Common myeloid progenitor, CD34-positive (primary cell): ENCODE data around the gene RYK.

Experiments used
- CTCF ChIA-PET: fragments of 350-600 bp; sonication (Branson Sonifier 250); formaldehyde crosslinking; loops from one replicate; lab custom pipeline; 2021; ENCODE audit warnings: antibody characterized with exemption; lab: Charles Lee
- POLR2A ChIA-PET: fragments of 350-600 bp; sonication (Branson Sonifier 250); formaldehyde crosslinking; loops from one replicate; lab custom pipeline; 2021; ENCODE audit warnings: antibody characterized with exemption; lab: Charles Lee
- DNase-seq, 3 donors: peaks; one replicate each; pipeline versions ENCODE4 v3.0.0 to v3.0.0-alpha.2; 2013
- H3K27ac ChIP-seq, 2 experiments: 1 replicate in 1 of 2; 2 replicates in 1 of 2; pipeline ENCODE4 v1.7.0; 2013; ENCODE audit warnings: inconsistent platforms in 2 of 2, low read length in 2 of 2, mild to moderate bottlenecking in 2 of 2, low read depth in 1 of 2, moderate library complexity in 1 of 2; ENCODE audit not compliant: severe bottlenecking in 2 of 2, insufficient read depth in 1 of 2, poor library complexity in 1 of 2
- H3K27me3 ChIP-seq, 5 experiments: replicated peaks in 2 of 5; 1 replicate in 3 of 5; 2 replicates in 2 of 5; pipeline versions ENCODE4 v1.6.1 to v1.7.0; 2013; ENCODE audit warnings: low read length in 4 of 5, mild to moderate bottlenecking in 2 of 5, moderate library complexity in 2 of 5, inconsistent platforms in 1 of 5; ENCODE audit not compliant: insufficient read depth in 5 of 5, control insufficient read depth in 4 of 5
- H3K36me3 ChIP-seq, 4 experiments: 1 replicate in 2 of 4; 2 replicates in 2 of 4; pipeline versions ENCODE4 v1.6.1 to v1.7.0; 2013; ENCODE audit warnings: low read length in 3 of 4, control low read depth in 1 of 4, mild to moderate bottlenecking in 1 of 4; ENCODE audit not compliant: control insufficient read depth in 4 of 4, insufficient read depth in 4 of 4
- H3K4me1 ChIP-seq, 4 experiments: 1 replicate in 3 of 4; 2 replicates in 1 of 4; pipeline versions ENCODE4 v1.6.1 to v1.7.1; 2013; ENCODE audit warnings: low read length in 3 of 4, mild to moderate bottlenecking in 3 of 4, control low read depth in 1 of 4, inconsistent platforms in 1 of 4, moderate library complexity in 1 of 4; ENCODE audit not compliant: control insufficient read depth in 4 of 4, insufficient read depth in 4 of 4; ENCODE audit errors: control extremely low read depth in 1 of 4
- H3K4me3 ChIP-seq, 7 experiments: 1 replicate in 4 of 7; 2 replicates in 3 of 7; pipeline versions ENCODE4 v1.5.1 to v1.7.0; 2013; ENCODE audit warnings: mild to moderate bottlenecking in 7 of 7, low read length in 6 of 7, moderate library complexity in 6 of 7, inconsistent platforms in 2 of 7, low read depth in 2 of 7, control low read depth in 1 of 7; ENCODE audit not compliant: insufficient read depth in 4 of 7, control insufficient read depth in 1 of 7; ENCODE audit errors: extremely low read depth in 1 of 7
- H3K9me3 ChIP-seq, 5 experiments: 1 replicate in 4 of 5; 2 replicates in 1 of 5; pipeline versions ENCODE4 v1.6.1 to v1.7.1; 2013; ENCODE audit warnings: low read length in 4 of 5, mild to moderate bottlenecking in 2 of 5, inconsistent platforms in 1 of 5, low read depth in 1 of 5, moderate library complexity in 1 of 5; ENCODE audit not compliant: control insufficient read depth in 4 of 5, insufficient read depth in 2 of 5; ENCODE audit errors: control extremely low read depth in 1 of 5
- WGBS: methylation state at CpG from one replicate; pipeline ENCODE4 v1.1.5; 2013; ENCODE audit not compliant: insufficient coverage; 5-methylcytosine and 5-hydroxymethylcytosine counted together

Gene RYK

GRCh38 chr3:134134240-134134639, 116.4 kb downstream of the RYK start:
- no peaks in the 10 kb centered on the region for H3K36me3 ChIP-seq
- no peak overlapping the region for H3K4me3 ChIP-seq
- H3K27me3 ChIP-seq = no peaks in the 10 kb centered on the region
- H3K9me3 ChIP-seq = peaks cover 0 to 9% (median under 1%) of the 10 kb centered on the region in 5 experiments
- ChIA-PET CTCF (interaction anchor here (1.3 kb wide), 1 partner anchor 9 kb away, joined by 4 read pairs; no protein-coding TSS in a partner anchor), POLR2A (no interaction called here)
- peaks cover 0 to 8% (median 0%) of the 10 kb centered on the region in 4 experiments for H3K4me1 ChIP-seq
- 100% methylated on average over 1 of the region's 1 CpG for WGBS
- DNase-seq = no peak
- no peak overlapping the region for H3K27ac ChIP-seq

DNA sequence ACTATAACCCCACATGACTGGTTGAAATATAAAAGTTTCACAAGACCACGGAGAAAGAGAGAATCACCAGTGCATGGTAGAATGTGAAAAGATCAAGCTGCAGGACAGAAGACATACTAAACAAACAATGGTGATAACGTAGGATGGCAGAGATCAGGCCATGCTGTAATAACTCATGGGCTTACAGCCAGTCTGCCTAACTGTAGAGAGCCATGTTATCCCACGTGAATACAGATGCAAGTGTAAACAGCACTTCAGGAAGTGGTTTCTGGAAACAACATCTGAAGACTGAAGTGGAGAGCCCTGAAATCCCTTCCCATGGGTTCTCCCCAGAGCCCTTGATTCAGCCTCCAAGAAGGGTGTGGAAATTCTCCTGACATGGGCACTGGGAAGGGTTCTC, 117.7 kb downstream of the RYK start:
- Histone ChIP-seq H3K36me3 (no peaks in the 10 kb centered on the region), H3K27me3 (no peaks in the 10 kb centered on the region), H3K4me1 (peaks cover 0 to 8% (median 0%) of the 10 kb centered on the region in 4 experiments), H3K27ac (no peak overlapping the region), H3K4me3 (no peak overlapping the region), H3K9me3 (peaks cover 0 to 7% (median 3%) of the 10 kb centered on the region in 5 experiments)
- WGBS = 85% methylated on average over 2 of the region's 3 CpGs
- CTCF ChIA-PET = no interaction called here
- DNase-seq = no peak
- POLR2A ChIA-PET = no interaction called here

- H3K27ac ChIP-seq = no peak overlapping the region
- peaks cover 0 to 29% (median 9%) of the 10 kb centered on the region in 5 experiments for H3K9me3 ChIP-seq
- no peak overlapping the region for H3K4me3 ChIP-seq
- CTCF ChIA-PET = no interaction called here
- POLR2A ChIA-PET = no interaction called here
- no peak for DNase-seq
- WGBS = no CpG with 5 or more reads among the region's 1 CpG
- peaks cover 0 to 5% (median 0%) of the 10 kb centered on the region in 4 experiments for H3K4me1 ChIP-seq
- no peaks in the 10 kb centered on the region for H3K27me3 ChIP-seq
- H3K36me3 ChIP-seq = no peaks in the 10 kb centered on the region
Measured at GRCh38 chr3:134126153-134126552, 124.5 kb downstream of the RYK start.

DNA sequence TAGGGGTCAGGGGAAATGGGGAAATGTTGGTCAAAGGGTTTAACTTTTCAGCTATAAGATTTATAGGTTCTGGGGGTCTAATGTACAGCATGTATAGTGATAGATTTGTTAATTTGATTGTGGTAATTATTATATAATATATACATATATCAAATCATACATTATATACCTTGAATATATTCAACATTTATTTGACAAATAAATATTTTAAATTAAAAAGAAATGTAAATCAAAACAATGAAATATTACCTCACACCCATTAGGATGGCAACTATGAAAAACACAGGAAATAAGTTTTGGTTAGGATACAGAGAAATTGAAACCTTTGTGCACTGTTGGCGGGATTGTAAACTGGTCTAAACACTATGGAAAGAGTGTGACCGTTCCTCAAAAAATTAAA, 135.9 kb downstream of the RYK start:
- whole genome bisulfite sequencing = 100% methylated on average over 1 of the region's 2 CpGs
- Histone ChIP-seq H3K9me3 (peaks cover 0 to 9% (median 1%) of the 10 kb centered on the region in 5 experiments), H3K36me3 (no peaks in the 10 kb centered on the region), H3K4me3 (no peak overlapping the region), H3K27ac (no peak overlapping the region), H3K27me3 (no peaks in the 10 kb centered on the region), H3K4me1 (no peaks in the 10 kb centered on the region)
- ChIA-PET CTCF (no interaction called here), POLR2A (no interaction called here)
- DNase-seq = no peak

DNA sequence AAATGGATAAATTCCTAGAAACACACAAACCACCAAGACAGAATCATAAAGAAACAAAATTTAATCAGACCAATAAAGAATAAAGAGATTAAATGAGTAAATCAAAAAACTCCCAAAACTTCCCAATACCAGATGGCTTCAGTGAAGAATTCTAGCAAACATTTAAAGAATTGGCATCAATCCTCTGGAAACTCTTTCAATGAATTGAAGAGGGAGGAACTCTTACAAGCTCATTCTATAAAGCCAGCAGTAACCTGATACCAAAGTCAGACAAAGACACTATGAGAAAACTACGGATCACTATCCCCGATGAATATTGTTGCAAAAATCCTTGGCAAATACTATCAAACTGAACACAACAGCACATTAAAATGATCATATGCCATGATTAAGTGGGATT, 139.0 kb downstream of the RYK start:
- Histone ChIP-seq H3K36me3 (no peaks in the 10 kb centered on the region), H3K27ac (no peak overlapping the region), H3K4me1 (no peaks in the 10 kb centered on the region), H3K9me3 (peaks cover 0 to 3% (median 0%) of the 10 kb centered on the region in 5 experiments), H3K27me3 (no peaks in the 10 kb centered on the region), H3K4me3 (no peak overlapping the region)
- no peak for DNase-seq
- no CpG with 5 or more reads among the region's 2 CpGs for WGBS
- ChIA-PET CTCF (no interaction called here), POLR2A (interaction anchor here (0.7 kb wide), 1 partner anchor 35 kb away, joined by 3 read pairs; no protein-coding TSS in a partner anchor)

DNA sequence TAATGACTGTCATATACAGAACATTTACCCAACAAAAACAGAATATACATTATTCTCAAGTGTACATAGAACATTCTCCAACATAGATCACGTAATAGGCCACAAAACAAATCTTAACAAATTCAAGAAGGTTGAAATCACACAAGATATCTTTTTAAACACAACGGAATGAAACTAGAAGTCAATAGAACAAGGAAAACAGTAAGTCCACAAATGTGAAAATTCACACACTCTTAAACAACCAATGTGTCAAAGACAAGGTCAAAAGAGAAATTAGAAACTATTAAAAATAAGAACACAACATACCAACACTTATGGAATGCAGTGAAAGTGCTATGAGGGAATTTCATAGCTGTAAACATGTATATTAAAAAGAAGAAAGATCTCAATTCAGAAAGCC, 139.7 kb downstream of the RYK start:
- no peak for DNase-seq
- peaks cover 0 to 3% (median 0%) of the 10 kb centered on the region in 5 experiments for H3K9me3 ChIP-seq

More for the DNA sequence above, 139.7 kb downstream of the RYK start:
- H3K4me3 ChIP-seq = no peak overlapping the region
- H3K4me1 ChIP-seq = no peaks in the 10 kb centered on the region
- CTCF ChIA-PET = no interaction called here
- H3K27ac ChIP-seq = no peak overlapping the region
- WGBS = 83% methylated on average over 1 of the region's 2 CpGs
- no peaks in the 10 kb centered on the region for H3K27me3 ChIP-seq
- POLR2A ChIA-PET = no interaction called here
- no peaks in the 10 kb centered on the region for H3K36me3 ChIP-seq
